HL-60/S4 treated with retinoic acid at 250 ng/mL for 4 days and 3 days (cell line): ENCODE measurements around the gene CRYBG1.

Experiments used
- in situ Hi-C: fragments of 300-500 bp; cut with MboI; formaldehyde crosslinking; loops from 2 replicates; pipeline ENCODE4 v1.7.0; 2022; ENCODE audit warnings: low sequenced_read_pairs

Gene CRYBG1

GRCh38 chr6:106518748-106519147 lies 158.2 kb downstream of the CRYBG1 start:
- in situ Hi-C loops, result no loop called here

GRCh38 chr6:106519460-106520394 lies 159.2 kb downstream of the CRYBG1 start:
- in situ Hi-C loops, result no loop called here

GRCh38 chr6:106520711-106521401 lies 160.3 kb downstream of the CRYBG1 start:
- in situ Hi-C loops, result no loop called here

DNA sequence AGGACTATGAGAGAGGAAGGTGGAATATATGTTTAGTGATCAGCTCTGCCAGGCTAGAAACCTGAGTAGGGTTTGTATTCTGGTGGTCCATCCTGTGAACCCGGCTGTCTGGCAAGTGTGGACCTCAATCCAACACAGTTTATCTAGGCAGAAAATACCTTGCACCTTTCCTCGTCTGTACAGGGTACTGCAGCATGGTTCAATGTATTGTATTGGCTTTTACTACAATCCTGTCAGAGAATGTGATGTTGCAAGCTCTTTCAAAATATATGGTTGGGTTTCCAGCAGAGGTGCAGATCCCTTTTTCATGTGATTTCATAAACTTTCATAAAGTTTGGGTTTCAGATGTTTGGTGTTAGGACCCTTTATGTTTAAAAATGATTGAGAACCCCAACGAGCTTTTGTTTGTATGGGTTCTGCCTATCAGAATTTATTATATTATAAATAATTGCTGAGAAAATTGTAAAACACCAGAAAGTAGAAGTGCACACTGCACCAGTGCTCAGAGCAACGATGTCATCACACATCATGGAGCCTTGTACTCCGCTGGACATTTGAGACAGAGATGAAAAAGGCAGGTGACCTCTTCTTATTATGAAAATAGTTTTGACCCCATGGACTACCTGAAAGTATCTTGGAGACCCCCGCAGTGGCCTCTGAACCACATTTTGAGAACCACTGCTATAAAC lies 162.2 kb downstream of the CRYBG1 start:
- in situ Hi-C loops, result no loop called here

- in situ Hi-C loops, result no loop called here
Observed at GRCh38 chr6:106525107-106525881, 164.8 kb downstream of the CRYBG1 start.

GRCh38 chr6:106525882-106526275 lies 165.4 kb downstream of the CRYBG1 start:
- in situ Hi-C loops, result no loop called here

DNA sequence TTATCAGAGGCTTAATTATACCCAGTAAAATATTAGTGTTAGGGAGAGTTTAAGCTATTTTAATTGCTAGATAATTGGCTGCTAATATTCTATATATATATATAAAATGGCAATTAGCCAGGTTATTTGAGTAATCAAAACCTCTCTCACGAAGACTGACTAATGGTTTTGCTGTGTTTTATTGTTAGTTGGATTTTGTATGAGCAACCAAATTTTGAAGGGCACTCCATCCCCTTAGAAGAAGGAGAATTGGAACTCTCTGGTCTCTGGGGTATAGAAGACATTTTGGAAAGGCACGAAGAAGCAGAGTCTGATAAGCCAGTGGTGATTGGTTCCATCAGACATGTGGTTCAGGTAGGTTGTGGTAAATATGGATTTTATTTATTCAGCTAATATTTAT lies 166.6 kb downstream of the CRYBG1 start:
- in situ Hi-C loops, result no loop called here

DNA sequence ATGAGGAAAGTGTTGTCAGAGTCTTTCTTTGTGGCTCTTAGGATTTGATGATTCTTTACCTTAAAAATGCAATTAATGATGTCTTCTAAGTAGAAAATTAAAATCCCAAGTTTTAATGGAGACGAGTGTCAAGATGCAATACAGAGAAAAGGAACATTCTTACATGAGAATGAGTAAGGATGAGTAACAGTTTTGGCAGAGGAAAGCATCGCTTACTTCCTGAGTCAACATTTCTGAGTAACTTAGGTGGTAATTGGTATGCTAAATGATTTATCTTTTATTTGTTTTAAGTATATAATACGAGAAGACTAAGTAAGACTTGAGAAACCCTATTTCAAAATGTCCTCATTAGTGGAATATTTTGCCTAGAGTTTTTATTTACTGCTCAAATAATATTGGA lies 167.5 kb downstream of the CRYBG1 start:
- in situ Hi-C loops, result no loop called here

DNA sequence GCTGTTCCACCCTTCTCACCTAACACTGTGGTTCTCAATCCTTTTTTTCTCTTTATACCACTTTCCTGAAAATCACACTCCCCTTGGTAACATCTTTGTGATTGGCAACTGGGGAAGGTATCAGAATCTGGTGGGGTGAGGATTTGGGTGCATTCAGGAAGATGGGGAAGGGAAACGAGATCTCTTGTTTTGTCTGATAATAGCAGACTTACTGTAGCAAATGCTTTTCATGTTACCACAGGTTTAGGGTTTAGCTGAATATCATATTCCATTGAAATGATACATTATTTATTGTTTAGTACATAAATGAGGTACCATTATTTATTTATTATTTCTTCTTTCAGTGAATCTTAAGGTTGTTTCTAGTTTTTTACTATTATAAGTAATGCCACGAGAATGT lies 168.0 kb downstream of the CRYBG1 start:
- in situ Hi-C loops, result no loop called here

GRCh38 chr6:106529438-106529837 lies 168.9 kb downstream of the CRYBG1 start:
- in situ Hi-C loops, result no loop called here

- in situ Hi-C loops, result no loop called here
Observed at GRCh38 chr6:106530026-106530425, 169.5 kb downstream of the CRYBG1 start.

DNA sequence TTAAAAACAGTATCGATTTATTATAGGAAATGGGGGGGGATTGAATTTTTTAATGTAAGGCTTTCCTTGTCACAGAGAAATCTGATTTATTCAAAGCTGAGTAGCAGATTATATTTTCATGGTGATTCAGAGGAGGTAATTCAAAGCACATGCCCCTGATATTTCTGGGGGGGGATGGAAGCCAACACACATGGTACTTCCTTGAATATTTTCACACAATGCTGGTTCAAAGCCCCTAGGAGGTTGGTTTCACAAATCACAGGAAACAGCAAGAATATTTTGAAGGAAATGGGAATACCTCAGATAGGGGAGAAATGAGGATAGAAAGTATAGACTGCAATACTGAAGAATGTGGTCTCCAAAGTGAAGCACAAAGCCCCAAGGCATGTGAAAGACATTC lies 170.0 kb downstream of the CRYBG1 start:
- in situ Hi-C loops, result no loop called here

DNA sequence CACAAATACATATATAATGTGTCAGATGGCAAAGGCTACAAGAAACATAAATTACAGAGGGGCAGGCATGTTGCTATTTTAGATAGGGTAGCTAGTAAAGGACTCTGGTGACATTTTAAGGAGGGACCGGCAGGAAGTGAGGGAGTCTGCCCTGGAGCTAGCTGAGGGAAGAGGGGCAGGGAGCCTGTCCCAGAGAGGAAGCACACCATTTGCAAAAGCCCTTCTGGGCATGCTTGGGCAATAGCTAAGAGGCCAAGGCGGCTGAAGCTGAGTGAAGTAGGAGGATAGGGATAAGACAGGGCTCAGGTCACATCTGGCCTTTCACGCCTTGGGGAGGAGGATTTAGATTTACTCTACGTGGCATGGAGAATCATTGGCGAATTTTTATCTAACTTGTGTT lies 172.5 kb downstream of the CRYBG1 start:
- in situ Hi-C loops, result no loop called here

GRCh38 chr6:106534004-106534403 lies 173.5 kb downstream of the CRYBG1 start:
- in situ Hi-C loops, result no loop called here

GRCh38 chr6:106534564-106534982 lies 174.1 kb downstream of the CRYBG1 start:
- in situ Hi-C loops, result no loop called here

DNA sequence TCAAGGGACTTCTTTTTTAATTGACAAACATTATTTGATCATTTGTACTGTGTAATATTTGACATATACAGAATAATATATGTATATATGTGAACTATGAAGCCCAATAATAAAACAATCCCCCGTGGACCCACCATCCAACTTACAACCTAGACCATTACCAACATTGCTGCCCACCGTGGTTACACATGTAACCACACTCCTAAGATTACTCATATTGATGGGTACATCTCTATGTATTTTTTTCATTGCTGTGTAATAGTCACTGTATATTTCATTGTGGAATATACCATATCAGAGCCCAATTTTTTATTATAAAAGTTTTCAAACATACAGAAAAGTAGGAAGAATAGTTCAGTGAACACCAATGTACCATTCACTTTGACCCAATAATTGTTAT lies 174.5 kb downstream of the CRYBG1 start:
- in situ Hi-C loops, result no loop called here

DNA sequence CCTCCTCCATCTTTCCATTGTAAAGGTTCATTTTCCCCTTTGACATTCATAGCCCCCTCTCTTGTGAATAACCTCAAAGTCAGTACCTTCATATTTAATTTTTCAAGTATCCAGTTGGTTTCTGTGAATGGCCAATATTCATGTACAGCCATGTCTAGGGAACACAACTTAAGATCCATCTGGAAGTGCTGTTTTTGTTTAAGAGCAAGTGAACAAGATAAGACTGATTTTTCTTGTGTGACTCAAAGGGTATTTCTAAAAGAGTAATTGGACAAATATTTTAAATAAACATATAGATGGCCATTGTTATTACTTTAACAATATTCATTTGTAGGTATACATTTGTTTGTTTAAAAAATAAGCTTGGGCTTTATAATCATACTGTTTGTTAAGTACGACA lies 175.8 kb downstream of the CRYBG1 start:
- in situ Hi-C loops, result no loop called here

DNA sequence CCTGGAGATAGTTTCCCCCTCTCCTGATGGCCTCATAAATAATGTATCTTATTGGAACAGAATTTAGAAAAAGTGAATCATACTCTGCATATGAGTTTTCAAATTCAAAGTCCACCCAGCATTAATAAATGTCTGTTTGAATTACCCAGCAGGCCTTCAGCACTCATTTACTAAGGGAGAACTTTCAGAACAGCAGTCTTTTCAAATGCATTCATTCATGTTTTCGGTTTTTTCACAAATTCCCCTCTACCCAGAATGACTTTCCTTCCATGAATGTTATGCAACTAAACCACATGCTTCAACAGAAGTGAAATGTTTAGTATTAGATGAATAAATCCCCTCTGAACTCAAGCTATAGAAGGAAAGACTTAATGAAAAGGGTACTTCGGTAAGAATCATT lies 176.3 kb downstream of the CRYBG1 start:
- in situ Hi-C loops, result no loop called here

DNA sequence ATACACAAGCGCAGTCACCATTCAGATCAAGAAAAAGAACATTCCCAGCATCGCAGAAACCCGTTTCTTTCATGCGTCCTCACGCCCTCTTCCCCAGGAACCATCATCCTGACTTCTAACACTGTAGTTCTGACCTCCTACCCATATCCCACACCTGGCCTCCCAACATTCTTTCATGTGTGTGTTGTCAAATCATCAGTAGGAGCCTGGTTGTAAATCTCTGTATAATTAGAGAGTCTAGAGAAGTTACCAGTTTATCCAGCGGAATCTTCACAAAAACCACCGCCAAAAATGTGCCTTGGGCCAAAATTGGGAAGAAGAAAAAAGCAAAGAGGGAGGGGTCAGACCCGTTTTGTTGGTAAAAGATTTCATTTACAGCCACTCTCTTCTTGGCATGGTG lies 177.1 kb downstream of the CRYBG1 start:
- in situ Hi-C loops, result no loop called here

DNA sequence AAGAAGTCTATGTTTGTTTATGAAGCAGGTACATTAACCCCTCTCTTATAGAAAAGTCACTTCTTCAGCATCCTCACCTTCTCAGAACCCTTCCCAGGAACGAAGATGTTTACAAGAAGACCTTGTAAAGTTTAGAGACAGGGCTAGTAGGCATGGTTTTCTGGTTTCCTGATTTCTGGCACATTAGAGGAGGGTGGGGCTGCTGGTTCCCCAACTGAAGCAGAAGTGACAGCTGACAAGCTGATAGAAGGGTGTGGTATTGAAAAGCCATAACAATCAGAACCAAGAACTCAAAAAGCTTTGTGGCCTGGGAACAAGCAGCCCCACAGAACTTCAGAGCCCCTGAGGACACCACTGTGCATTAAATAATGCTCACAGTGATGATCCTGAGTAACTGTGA lies 177.6 kb downstream of the CRYBG1 start:
- in situ Hi-C loops, result no loop called here

DNA sequence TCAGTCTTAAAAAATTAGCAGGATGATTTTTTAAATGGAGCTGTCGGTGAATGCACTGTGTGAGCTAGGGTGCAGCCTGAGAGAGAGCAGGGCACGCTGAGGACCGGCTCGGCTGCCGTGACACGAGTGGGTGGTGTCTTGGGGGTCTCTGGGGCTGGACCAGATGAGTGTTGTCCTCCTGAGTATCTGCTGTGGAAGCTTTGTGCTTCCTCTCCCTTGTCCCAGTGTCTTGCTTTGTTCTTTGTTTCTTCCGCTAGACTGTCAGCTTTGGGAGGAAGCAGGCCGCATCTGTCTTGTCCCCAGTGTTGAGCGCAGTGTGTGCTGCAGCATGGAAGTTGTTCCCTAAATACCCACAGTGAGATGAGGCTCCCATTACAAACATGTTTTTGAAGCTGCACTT lies 179.4 kb downstream of the CRYBG1 start:
- in situ Hi-C loops, result no loop called here
